ENCODE measurements around the gene EML4. TPM values are rescaled to one million over a fixed set of nuclear protein-coding genes. Genes with fewer than 3 reads are reported as not detected.
A peak's percentile ranks its signal among the peaks of the same experiment; 100 is the strongest.

The EML4 gene
- polyA plus RNA-seq, 1 experiment = 81.0 TPM

- Histone ChIP-seq H3K27ac (ENCODE audit: low read depth, low read length) (no peak overlapping the region), H3K27me3 (ENCODE audit: control insufficient read depth, insufficient read depth, low read length) (no peaks in the 10 kb centered on the region), H3K9me3 (ENCODE audit: control insufficient read depth, insufficient read depth, low read length) (peaks cover 5% of the 10 kb centered on the region; the same call in 1 of the 2 replicates), H3K4me3 (ENCODE audit: low read depth, low read length) (peak overlapping the region; percentile 27; the same call in 1 of the 2 replicates)
- no peak for DNase-seq (ENCODE audit: low read depth, low spot score)
- CTCF ChIA-PET = no interaction called here
- POLR2A ChIA-PET = no interaction called here
- no peak for TF ChIP-seq CTCF (IDR thresholded peaks at IDR 0.05; ENCODE audit: low read depth, low read length)
Measured at GRCh38 chr2:42168459-42169099, 574 bp upstream of the EML4 start.

GRCh38 chr2:42169874-42170521 is 845 bp downstream of the EML4 start:
- ChIA-PET CTCF (no interaction called here), POLR2A (no interaction called here)
- peak overlapping the region; percentile 66 for H3K27ac ChIP-seq (ENCODE audit: low read depth, low read length)
- H3K27me3 ChIP-seq (ENCODE audit: control insufficient read depth, insufficient read depth, low read length) = no peaks in the 10 kb centered on the region
- H3K4me3 ChIP-seq (ENCODE audit: low read depth, low read length) = peak overlapping the region; percentile 91
- H3K9me3 ChIP-seq (ENCODE audit: control insufficient read depth, insufficient read depth, low read length) = peaks cover 5% of the 10 kb centered on the region; the same call in 1 of the 2 replicates
- TF ChIP-seq CTCF (IDR thresholded peaks at IDR 0.05; ENCODE audit: low read depth, low read length) = no peak
- DNase-seq (ENCODE audit: low read depth, low spot score) = no peak

- Histone ChIP-seq H3K9me3 (ENCODE audit: control insufficient read depth, insufficient read depth, low read length) (peaks cover 5% of the 10 kb centered on the region; the same call in 1 of the 2 replicates), H3K27ac (ENCODE audit: low read depth, low read length) (no peak overlapping the region), H3K27me3 (ENCODE audit: control insufficient read depth, insufficient read depth, low read length) (no peaks in the 10 kb centered on the region), H3K4me3 (ENCODE audit: low read depth, low read length) (peak overlapping the region; percentile 91)
- TF ChIP-seq CTCF (IDR thresholded peaks at IDR 0.05; ENCODE audit: low read depth, low read length) = no peak
- ChIA-PET CTCF (interaction anchor here (1.2 kb wide), 1 partner anchor 158 kb away, joined by 8 read pairs; no protein-coding TSS in a partner anchor), POLR2A (interaction anchor here (0.7 to 1.0 kb wide), 2 partner anchors 9 to 30 kb away, joined by 3 to 6 read pairs; no protein-coding TSS in a partner anchor)
- no peak for DNase-seq (ENCODE audit: low read depth, low spot score)
Measured at GRCh38 chr2:42170619-42171395, 1.7 kb downstream of the EML4 start.

- CTCF ChIA-PET = interaction anchor here (0.7 to 1.2 kb wide), 2 partner anchors 157 to 212 kb away, joined by 3 to 8 read pairs; no protein-coding TSS in a partner anchor
- peaks cover 5% of the 10 kb centered on the region; the same call in 1 of the 2 replicates for H3K9me3 ChIP-seq (ENCODE audit: control insufficient read depth, insufficient read depth, low read length)
- POLR2A ChIA-PET = interaction anchor here (0.5 to 1.0 kb wide), 3 partner anchors 9 to 63 kb away, joined by 3 to 6 read pairs (median 4); no protein-coding TSS in a partner anchor
Measured at GRCh38 chr2:42171396-42171980, 2.3 kb downstream of the EML4 start.

More at GRCh38 chr2:42171396-42171980, 2.3 kb downstream of the EML4 start:
- Histone ChIP-seq H3K4me3 (ENCODE audit: low read depth, low read length) (peak overlapping the region; percentile 91), H3K27ac (ENCODE audit: low read depth, low read length) (no peak overlapping the region), H3K27me3 (ENCODE audit: control insufficient read depth, insufficient read depth, low read length) (no peaks in the 10 kb centered on the region)
- TF ChIP-seq CTCF (IDR thresholded peaks at IDR 0.05; ENCODE audit: low read depth, low read length) = no peak
- no peak for DNase-seq (ENCODE audit: low read depth, low spot score)
